Vagina (tissue), 2 donors: ENCODE results near the gene TAX1BP3.

ENCODE experiments used
- CTCF ChIP-seq, 3 experiments: fragments of 450-650 bp in 2 of 3; fragments of 200-600 bp in 1 of 3; sonication (generic) in 1 of 3; IDR thresholded peaks; one replicate each; pipeline ENCODE4 v1.5.1; 2017 to 2019; ENCODE audit warnings: antibody characterized with exemption in 3 of 3, mild to moderate bottlenecking in 2 of 3, moderate library complexity in 2 of 3
- POLR2A ChIP-seq, 2 donors: fragments of 450-650 bp; IDR thresholded peaks; one replicate each; pipeline ENCODE4 v1.6.1; 2017; ENCODE audit warnings: antibody characterized with exemption in 2 of 2, mild to moderate bottlenecking in 2 of 2, moderate library complexity in 2 of 2

GRCh38 chr17:3693141-3693540, 24.8 kb upstream of the TAX1BP3 start:
- TF ChIP-seq POLR2A (IDR thresholded peaks at IDR 0.05) (no peak), CTCF (IDR thresholded peaks at IDR 0.05) (no peak)
